HG03097 (cell line): ENCODE data around the gene FOXD3.
A peak's percentile ranks its signal among the peaks of the same experiment; 100 is the strongest.
"Not testable (repeated sequence)": the region's sequence is repeated elsewhere in the genome, so short reads cannot be mapped to it uniquely, and the experiment has no call there.

Source experiments
- ATAC-seq: cut with Tn5 transposase; IDR thresholded peaks from one replicate; pipeline ENCODE4 v1.9.1; 2021; ENCODE audit not compliant: unreplicated experiment, low FRiP score

The FOXD3 gene

GRCh38 chr1:63356234-63356633 is 33.9 kb downstream of the FOXD3 start:
- not testable (repeated sequence) for ATAC-seq

- ATAC-seq, result no peak
Observed at GRCh38 chr1:63359561-63359960, 37.2 kb downstream of the FOXD3 start.

- no peak for ATAC-seq
Observed at GRCh38 chr1:63362073-63362472, 39.7 kb downstream of the FOXD3 start.

- ATAC-seq, result no peak
Observed at GRCh38 chr1:63362578-63362977, 40.2 kb downstream of the FOXD3 start.

GRCh38 chr1:63363014-63363413 is 40.6 kb downstream of the FOXD3 start:
- ATAC-seq, result no peak

GRCh38 chr1:63366908-63367214 is 44.5 kb downstream of the FOXD3 start:
- ATAC-seq, result no peak

GRCh38 chr1:63367215-63368103 is 45.1 kb downstream of the FOXD3 start, which contains the start of gene ALG6:
Gene ALG6 (plus strand): TSS chr1:63367627. CDS start chr1:63370978, 3,351 bp downstream.
- ATAC-seq, result peak; percentile 93

GRCh38 chr1:63368131-63368530 is 45.8 kb downstream of the FOXD3 start:
- ATAC-seq, result no peak
